ENCODE results near the gene GMEB2.
"Not testable (repeated sequence)": the region's sequence is repeated elsewhere in the genome, so short reads cannot be mapped to it uniquely, and the experiment has no call there.

GMEB2 gene, protein sequence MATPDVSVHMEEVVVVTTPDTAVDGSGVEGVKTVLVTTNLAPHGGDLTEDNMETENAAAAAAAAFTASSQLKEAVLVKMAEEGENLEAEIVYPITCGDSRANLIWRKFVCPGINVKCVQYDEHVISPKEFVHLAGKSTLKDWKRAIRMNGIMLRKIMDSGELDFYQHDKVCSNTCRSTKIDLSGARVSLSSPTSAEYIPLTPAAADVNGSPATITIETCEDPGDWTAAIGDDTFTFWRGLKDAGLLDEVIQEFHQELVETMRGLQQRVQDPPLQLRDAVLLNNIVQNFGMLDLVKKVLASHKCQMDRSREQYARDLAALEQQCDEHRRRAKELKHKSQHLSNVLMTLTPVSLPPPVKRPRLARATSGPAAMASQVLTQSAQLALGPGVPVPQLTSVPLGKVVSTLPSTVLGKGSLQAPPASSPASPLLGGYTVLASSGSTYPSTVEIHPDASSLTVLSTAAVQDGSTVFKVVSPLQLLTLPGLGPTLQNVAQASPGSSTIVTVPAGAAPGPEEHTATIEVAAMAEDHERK

DNA sequence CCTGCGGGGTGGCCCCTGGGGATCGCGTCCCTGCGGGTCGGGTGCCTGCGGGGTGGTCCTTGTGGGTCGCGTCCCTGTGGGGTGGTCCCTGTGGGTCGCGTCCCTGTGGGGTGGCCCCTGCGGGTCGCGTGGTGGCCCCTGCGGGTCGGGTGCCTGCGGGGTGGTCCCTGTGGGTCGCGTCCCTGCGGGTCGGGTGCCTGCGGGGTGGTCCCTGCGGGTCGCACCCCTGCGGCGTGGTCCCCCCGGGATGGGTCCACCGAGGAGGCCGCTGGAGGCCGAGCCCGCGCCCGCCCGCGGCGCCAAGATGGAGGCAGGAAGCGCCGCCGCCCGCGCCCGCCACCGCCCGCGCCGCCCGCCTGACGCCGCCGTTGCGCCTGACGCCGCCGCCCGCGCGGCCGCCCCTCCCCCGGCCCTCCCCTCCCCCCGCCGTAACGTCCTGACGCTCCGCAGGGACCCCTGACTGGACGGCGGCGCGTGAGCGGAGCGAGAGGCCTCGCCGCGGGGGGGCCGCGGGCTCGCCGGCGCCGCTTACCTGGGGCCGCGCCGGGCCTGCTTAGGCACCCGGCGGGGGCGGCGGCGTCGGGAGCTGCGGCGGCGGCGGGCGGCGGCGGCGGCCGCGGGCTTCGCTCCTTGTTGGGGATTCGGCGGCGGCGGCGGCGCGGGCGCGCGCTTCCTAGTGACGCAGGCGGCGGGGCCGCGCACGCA lies at the start of gene GMEB2:
Gene GMEB2 (minus strand): TSS at position 678 of the 705 bp plus-strand sequence. CDS start 7,704 bp downstream, outside the sequence.
- peak; percentile 83 to 95 for DNase-seq

DNA sequence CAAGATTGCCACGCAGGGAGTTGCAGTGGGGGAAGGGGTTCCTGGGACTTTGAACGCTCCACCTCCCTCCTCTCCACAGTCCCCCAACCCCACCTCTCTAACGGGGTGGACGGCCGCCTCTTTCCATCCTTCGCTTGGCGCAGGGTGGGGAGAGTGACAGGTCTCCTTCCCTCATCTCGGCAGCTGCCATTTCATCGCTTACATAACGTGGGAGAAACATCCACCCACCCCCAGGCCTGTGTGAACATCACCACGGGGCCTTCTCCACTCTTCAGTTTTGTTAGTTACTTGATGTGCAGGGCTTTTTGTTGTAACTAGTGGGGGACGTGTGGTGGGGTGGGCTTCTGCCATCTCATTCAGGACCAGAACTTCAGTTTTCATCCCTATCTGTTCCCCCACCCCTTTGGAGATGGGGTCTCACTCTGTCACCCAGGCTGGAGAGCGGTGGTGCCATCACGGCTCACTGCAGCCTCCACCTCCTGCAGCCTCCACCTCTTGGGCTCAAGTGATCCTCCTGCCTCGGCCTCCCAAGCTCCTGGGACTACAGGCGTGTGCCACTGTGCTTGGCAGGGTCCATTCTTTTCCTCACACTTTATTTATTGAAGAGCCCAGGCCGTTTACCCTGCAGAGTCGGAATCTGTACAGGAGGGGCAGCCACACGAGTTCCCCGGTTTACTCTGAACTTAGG lies 48.9 kb upstream of the GMEB2 start:
- DNase-seq: no peak

DNA sequence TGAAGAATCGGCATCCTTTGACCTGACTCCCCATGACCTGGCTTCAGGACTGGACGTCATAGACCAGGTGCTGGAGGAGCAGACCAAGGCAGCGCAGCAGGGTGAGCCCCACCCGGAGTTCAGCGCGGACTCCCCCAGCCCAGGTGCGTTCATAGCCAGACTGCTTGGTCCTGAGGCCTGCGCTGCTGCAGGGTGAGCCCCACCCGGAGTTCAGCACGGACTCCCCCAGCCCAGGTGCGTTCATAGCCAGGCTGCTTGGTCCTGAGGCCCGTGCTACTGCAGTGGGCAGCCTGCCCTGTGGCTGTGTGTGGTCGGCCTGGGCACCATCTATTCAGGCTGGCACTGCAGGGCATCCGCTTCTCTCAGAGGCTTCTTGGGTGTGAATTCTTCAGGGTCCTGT lies 47.0 kb upstream of the GMEB2 start:
- no peak for DNase-seq

DNA sequence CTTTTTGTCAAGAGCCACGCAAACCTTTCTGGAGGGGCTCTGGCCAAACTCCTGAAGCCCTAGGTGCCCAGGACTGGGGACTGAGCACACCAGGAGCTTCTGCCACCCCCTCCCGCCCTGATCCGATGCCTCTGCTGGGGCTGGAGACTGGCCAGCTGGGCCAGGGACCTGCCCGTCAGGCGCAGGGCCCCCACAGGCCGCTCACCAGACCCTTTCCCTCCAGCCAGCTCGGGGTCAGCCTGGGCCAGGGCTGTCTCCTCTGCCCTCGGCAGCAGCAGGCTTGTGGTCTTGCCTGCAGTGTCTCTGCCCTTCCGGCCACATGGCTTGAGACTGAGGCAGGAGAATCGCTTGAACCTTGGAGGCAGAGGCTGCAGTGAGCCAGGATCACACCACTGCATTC lies 45.8 kb upstream of the GMEB2 start:
- no peak for DNase-seq

DNA sequence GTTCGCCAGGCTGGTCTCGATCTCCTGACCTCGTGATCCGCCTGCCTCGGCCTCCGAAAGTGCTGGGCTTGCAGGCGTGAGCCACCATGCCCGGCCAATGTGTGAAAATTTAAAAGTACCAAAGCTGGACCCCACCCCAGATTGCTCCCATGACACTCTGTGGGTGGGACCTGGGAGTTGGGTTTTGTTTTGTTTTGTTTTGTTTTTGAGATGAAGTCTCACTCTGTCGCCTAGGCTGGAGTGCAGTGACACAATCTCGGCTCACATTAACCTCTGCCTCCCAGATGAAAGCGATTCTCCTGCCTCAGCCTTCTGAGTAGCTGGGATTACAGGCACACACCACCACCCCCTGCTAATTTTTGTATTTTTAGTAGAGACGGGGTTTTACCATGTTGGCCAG lies 44.8 kb upstream of the GMEB2 start:
- DNase-seq: not testable (repeated sequence)

DNA sequence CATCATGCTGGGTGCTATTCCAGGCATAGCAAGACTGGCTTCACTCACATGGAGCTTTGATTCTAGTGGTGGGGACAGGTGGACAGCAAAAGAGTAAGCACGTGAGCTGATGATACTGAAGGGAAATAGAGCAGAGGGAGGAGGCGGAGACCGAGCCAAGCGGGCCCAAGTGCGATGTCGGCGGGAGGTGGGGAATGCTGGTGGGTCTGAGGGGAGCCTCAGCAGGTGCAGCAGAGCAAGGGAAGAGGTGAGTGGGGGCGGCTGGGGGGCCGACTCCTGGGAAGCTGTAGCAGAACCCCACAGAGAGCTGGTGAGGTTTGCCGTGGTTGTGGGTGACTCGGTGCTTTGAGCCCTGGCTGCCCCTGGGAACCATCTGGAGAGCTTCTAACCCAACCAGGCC lies 41.5 kb upstream of the GMEB2 start:
- DNase-seq: no peak

DNA sequence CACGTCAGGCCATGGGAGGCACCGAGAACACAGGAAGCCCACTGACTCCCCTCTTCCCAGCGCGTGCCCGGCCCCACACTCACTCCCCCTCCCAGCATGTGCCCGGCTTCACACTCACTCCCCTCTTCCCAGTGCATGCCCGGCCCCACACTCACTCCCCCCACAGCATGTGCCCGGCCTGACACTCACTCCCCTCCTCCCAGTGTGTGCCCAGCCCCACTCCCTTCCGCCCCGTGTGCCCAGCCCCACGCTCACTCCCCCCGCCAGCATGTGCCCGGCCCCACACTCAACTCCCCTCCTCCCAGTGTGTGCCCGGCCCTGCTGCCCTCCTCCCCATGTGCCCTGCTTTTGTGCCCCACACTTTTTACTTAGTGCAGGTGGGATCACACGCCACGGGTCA lies 41.0 kb upstream of the GMEB2 start:
- no peak for DNase-seq

DNA sequence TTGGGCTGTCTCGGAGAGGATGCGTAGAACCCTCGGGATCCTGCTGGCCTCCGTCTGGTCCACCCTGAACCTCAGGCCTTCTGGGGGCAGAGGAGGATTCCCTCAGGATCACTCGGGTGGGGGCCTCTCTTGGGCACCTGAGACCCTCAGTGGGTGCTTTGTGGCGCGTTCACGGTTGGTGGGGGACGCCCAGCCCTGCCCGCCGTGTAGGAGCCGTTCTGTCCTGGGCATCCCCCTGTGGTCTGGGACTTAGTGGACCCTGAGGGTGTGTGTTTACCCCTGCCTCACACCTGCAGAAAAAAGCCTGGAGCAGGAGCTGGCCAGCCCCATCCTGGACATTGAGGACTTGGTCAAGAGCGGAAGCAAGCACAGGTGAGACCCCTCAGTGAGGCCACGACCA lies 38.8 kb upstream of the GMEB2 start:
- no peak for DNase-seq

DNA sequence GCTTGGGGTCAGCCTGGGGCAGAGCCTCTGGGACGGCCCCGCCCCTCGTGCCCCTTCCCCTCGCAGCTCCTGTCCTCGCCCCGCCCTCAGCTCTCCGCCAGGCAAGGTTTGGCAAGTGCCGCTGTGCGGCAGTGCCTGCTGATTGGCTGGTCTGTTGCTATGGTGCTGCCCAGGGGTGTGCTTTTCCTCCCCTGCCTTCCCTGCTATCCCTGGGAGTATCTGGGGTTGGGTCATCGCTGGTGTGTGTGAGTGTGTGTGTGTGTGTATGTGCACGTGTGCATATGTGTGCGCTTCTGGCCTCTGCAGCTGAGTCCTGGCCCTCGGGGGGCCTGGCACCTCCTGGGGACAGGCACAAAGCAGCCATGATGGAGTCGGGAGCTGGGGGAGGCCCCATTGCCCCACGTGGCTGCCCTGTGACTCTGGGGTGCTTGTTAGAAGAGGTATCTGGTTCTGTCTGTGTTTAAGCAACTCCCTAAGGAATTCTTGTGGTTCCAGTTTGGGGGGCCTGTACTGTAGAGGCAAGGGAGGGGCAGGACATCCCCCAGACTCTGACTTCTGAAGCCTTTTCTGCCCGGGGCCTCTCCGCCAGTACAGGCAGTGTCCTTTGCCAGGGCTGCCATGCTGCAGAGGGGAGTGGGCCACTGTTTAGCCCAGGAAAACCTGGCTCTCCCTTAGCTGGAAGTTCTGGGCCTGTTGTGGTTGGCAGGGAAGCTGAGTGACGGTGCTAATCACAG lies 38.1 kb upstream of the GMEB2 start:
- no peak for DNase-seq

DNA sequence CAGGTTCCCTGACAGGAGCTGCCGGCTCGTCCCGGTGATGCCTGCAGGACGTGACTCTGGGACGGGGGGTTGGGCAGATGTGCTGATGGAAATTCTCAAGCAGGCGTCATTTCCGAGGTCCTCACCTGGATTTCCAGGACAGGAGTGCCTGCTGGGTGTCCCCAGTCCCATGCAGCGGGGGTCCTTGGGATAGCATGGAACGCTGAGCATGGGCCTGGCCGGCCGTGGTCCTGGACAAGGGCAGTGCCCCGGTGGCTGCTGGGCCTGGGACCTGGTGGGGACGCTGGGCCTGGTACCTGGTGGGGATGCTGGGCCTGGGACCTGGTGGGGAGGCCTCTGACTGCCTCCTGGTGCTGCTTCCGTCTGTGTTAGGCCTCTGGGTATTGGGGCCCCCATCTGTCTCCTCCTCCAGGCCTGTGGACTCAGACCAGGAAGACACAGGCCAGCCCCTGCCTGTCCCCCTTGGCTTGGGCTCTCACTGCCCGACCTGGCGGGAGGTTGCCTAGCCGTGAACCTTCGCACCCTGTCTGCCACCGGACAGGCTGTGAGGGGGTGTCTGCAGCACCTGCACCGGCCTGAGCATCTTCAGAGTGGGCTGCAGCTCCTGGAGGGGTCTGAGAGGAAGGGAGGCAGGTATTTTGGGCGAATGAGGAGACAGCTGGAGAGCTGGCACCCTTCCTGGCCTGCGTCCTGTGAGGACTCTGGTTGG lies 37.4 kb upstream of the GMEB2 start:
- no peak for DNase-seq

DNA sequence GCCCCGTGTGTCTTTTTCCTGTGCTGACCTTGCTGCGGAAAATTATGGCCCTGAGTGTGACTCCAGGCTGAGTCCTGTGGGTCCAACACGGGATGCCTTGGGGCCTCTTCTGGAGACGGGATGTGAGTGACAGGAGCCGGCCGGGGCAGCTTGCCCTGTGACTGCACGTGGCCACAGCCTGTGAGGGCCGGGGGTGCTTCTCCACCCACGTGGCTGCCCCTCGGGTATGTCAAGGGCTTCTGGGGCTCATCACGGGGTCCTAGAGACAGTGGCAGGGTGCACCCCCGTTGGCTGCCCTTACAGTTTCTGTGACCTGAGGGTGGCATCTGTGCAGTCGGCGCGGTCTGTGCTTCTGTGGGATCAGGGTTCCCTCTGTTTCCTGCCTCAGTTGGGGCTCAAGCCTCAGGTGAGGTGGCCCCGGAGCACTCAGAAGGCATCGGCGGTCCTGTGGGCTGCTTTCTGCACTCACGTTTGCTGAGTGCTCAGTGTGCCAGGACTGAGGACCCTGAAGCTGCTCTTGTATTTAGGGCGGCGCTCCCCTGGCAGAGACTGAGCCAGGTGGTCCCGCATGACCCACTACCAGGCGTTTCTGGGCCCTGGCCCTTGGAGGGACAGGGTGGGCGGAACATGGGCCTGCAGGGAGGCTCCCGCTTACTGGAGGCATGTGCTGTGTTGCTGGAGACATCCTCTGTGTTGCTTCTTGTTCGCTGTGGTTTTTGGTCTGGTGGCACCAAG lies 36.6 kb upstream of the GMEB2 start:
- no peak for DNase-seq

DNA sequence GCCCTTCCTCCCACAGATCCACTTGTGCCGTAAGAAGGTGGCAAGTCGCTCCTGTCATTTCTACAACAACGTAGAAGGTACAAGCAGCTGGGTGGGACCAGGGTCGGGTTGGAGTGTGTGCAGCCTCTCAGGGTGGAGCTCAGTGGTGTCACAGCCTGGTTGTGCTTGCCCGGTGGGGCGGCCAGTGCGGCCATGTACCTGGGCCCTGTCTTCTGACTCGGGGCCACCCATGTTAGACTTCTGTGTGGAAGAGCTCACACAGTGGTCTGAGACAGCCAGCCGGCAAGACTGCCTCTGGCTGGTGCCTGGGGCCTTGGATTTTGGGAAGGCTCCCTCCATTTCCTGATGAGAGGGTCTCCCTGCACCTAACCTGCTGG lies 35.9 kb upstream of the GMEB2 start:
- DNase-seq: no peak

DNA sequence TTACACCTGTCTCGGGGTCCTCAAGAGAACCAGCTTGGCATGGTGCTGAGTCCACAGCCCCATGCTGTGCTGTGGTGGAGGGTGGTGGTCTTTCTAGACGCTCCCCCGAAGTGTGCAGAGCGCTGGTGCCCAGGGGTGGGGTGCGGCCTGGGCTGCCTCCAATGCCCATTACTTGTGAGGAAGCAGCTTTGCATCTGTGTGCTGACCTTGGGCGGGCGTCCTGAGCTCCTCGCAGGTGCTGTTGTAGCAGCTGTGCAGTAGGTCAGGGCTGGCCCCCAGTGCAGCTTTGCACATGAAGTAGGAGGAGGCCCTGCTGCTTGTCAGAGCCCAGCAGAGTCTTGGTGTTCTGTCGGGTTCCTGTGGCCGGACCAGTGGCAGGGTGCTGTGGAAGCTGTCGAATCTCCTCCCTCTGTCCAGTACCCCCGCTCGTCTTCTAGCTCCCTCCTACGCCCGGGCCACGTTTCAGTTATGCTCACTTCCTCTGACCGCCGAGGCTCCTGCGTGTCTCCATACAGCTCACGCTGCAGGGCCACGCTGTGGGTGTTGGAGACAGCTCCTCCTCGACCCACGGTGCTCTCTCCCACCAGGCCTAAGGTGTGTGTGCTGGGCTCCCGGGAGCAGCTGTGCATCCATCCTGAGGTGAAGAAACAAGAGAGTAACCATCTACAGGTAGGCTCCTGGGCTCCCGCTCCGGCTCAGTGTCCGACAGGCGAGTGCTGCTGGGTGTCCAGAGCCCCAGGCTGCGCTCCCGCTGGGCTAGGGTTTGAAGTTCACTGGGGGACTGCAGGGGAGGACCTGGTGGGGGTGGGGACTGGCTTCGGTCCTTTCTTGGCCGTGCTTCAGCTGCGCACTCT lies 35.3 kb upstream of the GMEB2 start:
- no peak for DNase-seq

DNA sequence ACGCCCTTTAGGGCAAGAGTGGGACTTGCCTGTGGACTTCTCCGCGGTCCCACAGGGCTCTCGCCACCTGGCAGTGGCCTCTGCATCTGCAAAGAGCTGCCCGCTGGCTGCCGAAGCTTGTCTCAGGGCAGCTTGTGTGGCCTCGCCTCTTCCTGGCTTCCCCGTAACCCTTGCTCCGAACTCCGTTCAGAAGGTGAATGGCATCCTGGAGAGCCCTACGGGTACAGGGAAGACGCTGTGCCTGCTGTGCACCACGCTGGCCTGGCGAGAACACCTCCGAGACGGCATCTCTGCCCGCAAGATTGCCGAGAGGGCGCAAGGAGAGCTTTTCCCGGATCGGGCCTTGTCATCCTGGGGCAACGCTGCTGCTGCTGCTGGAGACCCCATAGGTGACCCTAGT lies 34.2 kb upstream of the GMEB2 start:
- DNase-seq: no peak

DNA sequence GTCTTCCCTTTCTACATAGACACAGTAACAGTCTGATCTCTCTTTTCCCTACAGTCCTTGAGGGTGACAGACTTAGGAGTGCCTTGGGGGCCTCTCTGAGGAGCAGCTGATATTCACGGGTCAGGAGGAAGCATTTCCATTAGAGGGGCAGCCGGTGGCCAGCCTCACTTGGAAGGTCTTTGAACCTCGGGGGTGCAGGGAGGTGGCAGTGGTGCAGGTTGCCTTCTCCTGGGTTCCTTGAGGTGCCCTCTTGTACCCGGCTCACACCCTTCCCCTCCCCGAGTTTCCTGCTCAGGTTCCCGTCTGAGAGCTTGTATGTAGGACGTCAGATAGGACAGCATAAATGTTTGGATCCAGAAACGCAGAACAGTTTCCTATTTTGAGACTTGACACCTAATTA lies 33.7 kb upstream of the GMEB2 start:
- DNase-seq: no peak

DNA sequence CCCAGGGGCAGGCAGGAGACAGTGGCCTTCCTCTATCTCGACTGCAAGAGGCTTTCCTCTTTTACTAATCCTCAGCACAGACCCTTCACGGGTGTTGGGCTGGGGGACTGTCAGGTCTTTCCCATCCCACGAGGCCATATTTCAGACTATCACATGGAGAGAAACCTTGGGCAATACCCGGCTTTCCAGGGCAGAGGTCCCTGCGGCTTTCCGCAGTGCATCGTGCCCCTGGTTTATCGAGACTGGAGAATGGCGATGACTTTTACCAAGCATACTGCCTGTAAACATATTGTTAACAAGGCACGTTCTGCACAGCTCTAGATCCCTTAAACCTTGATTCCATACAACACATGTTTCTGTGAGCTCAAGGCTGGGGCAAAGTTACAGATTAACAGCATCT lies 33.3 kb upstream of the GMEB2 start:
- not testable (repeated sequence) for DNase-seq

DNA sequence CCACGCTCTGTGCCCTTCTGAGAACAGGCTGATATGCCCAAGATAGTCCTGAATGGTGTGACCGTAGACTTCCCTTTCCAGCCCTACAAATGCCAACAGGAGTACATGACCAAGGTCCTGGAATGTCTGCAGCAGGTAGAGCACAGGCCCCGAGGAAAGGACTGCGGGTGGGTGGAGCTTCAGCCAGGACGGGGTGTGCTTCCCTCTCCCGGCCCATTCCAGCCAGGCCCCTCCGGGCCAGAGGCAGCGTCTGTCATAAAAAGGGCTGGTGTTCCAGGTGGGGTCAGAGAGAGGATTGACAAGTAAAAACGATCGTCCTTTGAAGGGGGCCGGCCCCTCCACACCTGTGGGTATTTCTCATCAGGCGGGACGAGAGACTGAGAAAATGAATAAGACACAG lies 32.5 kb upstream of the GMEB2 start:
- no peak for DNase-seq

DNA sequence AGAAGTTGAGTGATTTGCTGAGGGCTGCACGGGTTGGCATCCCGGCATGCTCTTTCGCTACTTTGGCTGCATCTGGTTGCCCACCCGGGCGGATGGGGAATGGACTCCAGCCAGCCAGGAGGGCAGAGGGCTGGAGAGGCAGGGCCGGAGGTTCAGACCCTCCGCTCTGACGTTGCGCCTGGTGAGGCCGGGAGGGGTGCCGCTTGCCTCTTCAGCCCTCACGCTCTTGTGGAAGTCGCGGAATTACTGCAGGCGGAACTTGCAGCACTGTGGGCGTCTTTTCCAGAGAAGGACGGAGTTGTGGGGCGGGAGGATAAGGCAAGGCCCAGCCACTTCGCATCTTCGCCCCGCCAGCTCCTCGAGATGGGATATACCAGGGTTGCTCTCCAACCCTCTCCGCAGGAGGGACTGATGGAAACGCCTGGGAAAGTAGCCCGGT lies 31.9 kb upstream of the GMEB2 start:
- DNase-seq: no peak

DNA sequence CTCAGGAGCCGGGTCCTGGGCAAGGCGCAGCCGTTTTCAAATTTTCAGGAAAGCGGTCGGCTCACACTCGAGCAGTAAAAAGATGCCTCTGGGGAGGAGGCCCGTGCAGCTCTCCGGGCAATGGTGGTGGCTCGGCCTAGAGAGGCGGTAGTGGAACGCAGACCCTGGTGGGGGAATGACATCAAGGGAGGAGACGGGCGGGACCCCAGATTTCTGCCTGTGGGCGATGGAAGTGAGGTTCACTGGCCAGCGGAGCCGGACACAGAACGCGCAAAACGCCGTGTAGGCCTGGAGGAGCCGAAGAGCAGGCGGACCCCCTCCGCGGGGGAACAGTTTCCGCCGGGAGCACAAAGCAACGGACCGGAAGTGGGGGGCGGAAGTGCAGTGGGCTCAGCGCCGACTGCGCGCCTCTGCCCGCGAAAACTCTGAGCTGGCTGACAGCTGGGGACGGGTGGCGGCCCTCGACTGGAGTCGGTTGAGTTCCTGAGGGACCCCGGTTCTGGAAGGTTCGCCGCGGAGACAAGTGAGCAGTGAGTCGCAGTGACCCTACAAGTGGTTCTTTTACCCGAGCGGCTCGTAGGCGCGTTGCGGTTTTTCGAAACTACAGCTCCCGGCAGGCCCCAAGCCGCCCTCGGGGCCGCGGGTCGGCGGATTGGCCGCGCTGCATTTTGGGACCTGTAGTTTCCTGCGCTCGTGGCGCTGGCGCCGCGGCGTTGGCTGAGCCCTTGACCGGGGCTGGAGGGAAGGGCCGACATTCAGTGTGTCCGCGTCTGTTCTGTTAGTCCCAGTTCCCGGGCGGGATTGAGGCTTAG lies 31.2 kb upstream of the GMEB2 start, which contains the start of gene RTEL1:
Gene RTEL1 (plus strand): TSS at position 376 of the 812 bp plus-strand sequence. CDS start 1,091 bp downstream, outside the sequence.
- DNase-seq: peak; percentile 80 to 94
